ENCODE measurements around the gene KIF16B. TPM values are rescaled to one million over a fixed set of nuclear protein-coding genes. Genes with fewer than 3 reads are reported as not detected.

Gene KIF16B
- total RNA-seq, 4 donors from 2014 or later = 16.6 to 29.6 (median 20.2) TPM

- no peak for DNase-seq
- H3K4me1 ChIP-seq = peaks cover 0 to 8% (median 0%) of the 10 kb centered on the region in 3 donors
- TF ChIP-seq POLR2A (IDR thresholded peaks at IDR 0.05) = no peak
- TF ChIP-seq CTCF (IDR thresholded peaks at IDR 0.05) = no peak
- peaks cover 0 to 39% (median 0%) of the 10 kb centered on the region in 3 donors for H3K36me3 ChIP-seq
- H3K27ac ChIP-seq = no peak overlapping the region
- 78 to 91% methylated on average over 8 of the region's 8 CpGs for WGBS, 2 donors
- no peaks in the 10 kb centered on the region for H3K9me3 ChIP-seq
- H3K4me3 ChIP-seq = no peak overlapping the region
- intact Hi-C loops (cut with DNase I) = no loop called here
- no peaks in the 10 kb centered on the region for H3K27me3 ChIP-seq
These were observed 180.9 kb downstream of the KIF16B start for GRCh38 chr20:16392346-16392745.

- Histone ChIP-seq H3K27ac (no peak overlapping the region), H3K4me1 (no peaks in the 10 kb centered on the region), H3K36me3 (peaks cover 0 to 52% (median 0%) of the 10 kb centered on the region in 3 donors), H3K27me3 (no peaks in the 10 kb centered on the region), H3K4me3 (no peak overlapping the region), H3K9me3 (no peaks in the 10 kb centered on the region)
- 75 to 81% methylated on average over 4 of the region's 4 CpGs for WGBS, 2 donors
- intact Hi-C loops (cut with DNase I) = no loop called here
- TF ChIP-seq POLR2A (IDR thresholded peaks at IDR 0.05) (no peak), CTCF (IDR thresholded peaks at IDR 0.05) (no peak)
- DNase-seq = no peak
These were observed 182.3 kb downstream of the KIF16B start for GRCh38 chr20:16390991-16391390.

- H3K9me3 ChIP-seq = no peaks in the 10 kb centered on the region
- H3K27ac ChIP-seq = no peak overlapping the region
- intact Hi-C loops (cut with DNase I) = no loop called here
- no peak overlapping the region for H3K4me3 ChIP-seq
- TF ChIP-seq CTCF (IDR thresholded peaks at IDR 0.05) (no peak), POLR2A (IDR thresholded peaks at IDR 0.05) (no peak)
- DNase-seq = no peak
- H3K27me3 ChIP-seq = no peaks in the 10 kb centered on the region
- no peaks in the 10 kb centered on the region for H3K4me1 ChIP-seq
- WGBS, 2 donors = 85 to 97% methylated on average over 6 of the region's 6 CpGs
- H3K36me3 ChIP-seq = peaks cover 0 to 74% (median 0%) of the 10 kb centered on the region in 3 donors
These were observed 184.5 kb downstream of the KIF16B start for GRCh38 chr20:16388731-16389130.

- intact Hi-C loops (cut with DNase I) = no loop called here
- no peak overlapping the region for H3K4me3 ChIP-seq
- H3K36me3 ChIP-seq = peaks cover 0 to 83% (median 0%) of the 10 kb centered on the region in 3 donors
- WGBS, 2 donors = 80 to 91% methylated on average over 6 of the region's 6 CpGs
- H3K4me1 ChIP-seq = no peaks in the 10 kb centered on the region
- H3K27me3 ChIP-seq = no peaks in the 10 kb centered on the region
- DNase-seq = no peak
- H3K9me3 ChIP-seq = no peaks in the 10 kb centered on the region
- H3K27ac ChIP-seq = no peak overlapping the region
- no peak for TF ChIP-seq CTCF (IDR thresholded peaks at IDR 0.05)
These were observed 185.6 kb downstream of the KIF16B start for GRCh38 chr20:16387666-16388065.

- no peak overlapping the region for H3K4me3 ChIP-seq
- H3K9me3 ChIP-seq = no peaks in the 10 kb centered on the region
- H3K4me1 ChIP-seq = no peaks in the 10 kb centered on the region
- WGBS, 2 donors = 84 to 85% methylated on average over 4 to 5 of the region's 5 CpGs
- no peak overlapping the region for H3K27ac ChIP-seq
- H3K36me3 ChIP-seq = peaks cover 0 to 78% (median 0%) of the 10 kb centered on the region in 3 donors
- no peak for DNase-seq
- intact Hi-C loops (cut with DNase I) = no loop called here
- TF ChIP-seq POLR2A (IDR thresholded peaks at IDR 0.05) (no peak), CTCF (IDR thresholded peaks at IDR 0.05) (no peak)
- no peaks in the 10 kb centered on the region for H3K27me3 ChIP-seq
These were observed 187.4 kb downstream of the KIF16B start for GRCh38 chr20:16385891-16386290.
